ENCODE results near the gene TICAM1. TPM values are rescaled to one million over a fixed set of nuclear protein-coding genes. Genes with fewer than 3 reads are reported as not detected.
"Not testable (repeated sequence)": the region's sequence is repeated elsewhere in the genome, so short reads cannot be mapped to it uniquely, and the experiment has no call there.

TICAM1 gene
- total RNA-seq, 4 donors from 2014 or later = 3.5 to 10.8 (median 4.7) TPM

- Histone ChIP-seq H3K4me3 (no peak overlapping the region), H3K27me3 (no peaks in the 10 kb centered on the region), H3K27ac (no peak overlapping the region), H3K4me1 (peaks cover 0 to 45% (median 12%) of the 10 kb centered on the region in 4 donors), H3K9me3 (no peaks in the 10 kb centered on the region), H3K36me3 (peaks cover 0 to 69% (median 4%) of the 10 kb centered on the region in 3 donors)
- DNase-seq (ENCODE audit: low spot score in 2 of 2) = no peak
- TF ChIP-seq POLR2A (IDR thresholded peaks at IDR 0.05) (no peak), CTCF (IDR thresholded peaks at IDR 0.05) (no peak)
- WGBS, 2 donors = 84 to 88% methylated on average over 5 to 10 of the region's 11 CpGs
These were observed 36.5 kb downstream of the TICAM1 start for GRCh38 chr19:4794971-4795370.

GRCh38 chr19:4793278-4793677 is 38.2 kb downstream of the TICAM1 start:
- not testable (repeated sequence) for H3K27ac ChIP-seq; H3K9me3 ChIP-seq; H3K27me3 ChIP-seq; H3K4me3 ChIP-seq; DNase-seq (ENCODE audit: low spot score in 2 of 2)
- H3K4me1 ChIP-seq = peaks cover 0 to 45% (median 12%) of the 10 kb centered on the region in 4 donors
- H3K36me3 ChIP-seq = peaks cover 0 to 58% (median 4%) of the 10 kb centered on the region in 3 donors
- WGBS, 2 donors = 83 to 88% methylated on average over 8 to 19 of the region's 19 CpGs

- DNase-seq (ENCODE audit: low spot score in 2 of 2); H3K27ac ChIP-seq; H3K9me3 ChIP-seq; H3K27me3 ChIP-seq: not testable (repeated sequence)
- H3K36me3 ChIP-seq = peaks cover 0 to 53% (median 4%) of the 10 kb centered on the region in 3 donors
- peak overlapping the region in 2 of 4 donors; percentile 66 to 93 for H3K4me3 ChIP-seq
- whole genome bisulfite sequencing, 2 donors = 87 to 94% methylated on average over 23 to 24 of the region's 24 CpGs
- H3K4me1 ChIP-seq = peaks cover 0 to 45% (median 12%) of the 10 kb centered on the region in 4 donors
These were observed 38.7 kb downstream of the TICAM1 start for GRCh38 chr19:4792866-4793195.

GRCh38 chr19:4792019-4792865 is 39.3 kb downstream of the TICAM1 start:
- peak overlapping the region; percentile 66 to 93 (median 92) for H3K4me3 ChIP-seq
- H3K4me1 ChIP-seq = peaks cover 0 to 45% (median 12%) of the 10 kb centered on the region in 4 donors
- H3K27ac ChIP-seq = peak overlapping the region; percentile 61 to 95 (median 88)
- DNase-seq (ENCODE audit: low spot score in 2 of 2); H3K9me3 ChIP-seq; H3K27me3 ChIP-seq: not testable (repeated sequence)
- H3K36me3 ChIP-seq = peaks cover 0 to 47% (median 4%) of the 10 kb centered on the region in 3 donors
- WGBS, 2 donors = 9 to 14% methylated on average over 43 to 47 of the region's 75 CpGs

- Histone ChIP-seq H3K4me1 (peaks cover 0 to 41% (median 12%) of the 10 kb centered on the region in 4 donors), H3K27me3 (no peaks in the 10 kb centered on the region), H3K9me3 (no peaks in the 10 kb centered on the region), H3K36me3 (peaks cover 0 to 41% (median 4%) of the 10 kb centered on the region in 3 donors), H3K27ac (peak within 1 kb of the TSS; percentile 61 to 95 (median 88)), H3K4me3 (peak within 1 kb of the TSS; percentile 66 to 93 (median 92))
- DNase-seq (ENCODE audit: low spot score in 2 of 2) = peak; percentile 98 to 99
- TF ChIP-seq POLR2A (IDR thresholded peaks at IDR 0.05) (peak; percentile 38 to 66), EP300 (IDR thresholded peaks at IDR 0.05) (peak; percentile 89 to 92), CTCF (IDR thresholded peaks at IDR 0.05) (peak; percentile 96 to 100 (median 98))
- 1% methylated on average over 32 to 51 of the region's 80 CpGs for WGBS, 2 donors
These were observed 40.1 kb downstream of the TICAM1 start, which contains the start of gene FEM1A for GRCh38 chr19:4791183-4792018. TSS of gene FEM1A (plus strand) at chr19:4791734. CDS start at chr19:4791855, 121 bp downstream.

GRCh38 chr19:4786412-4787016 is 45.0 kb downstream of the TICAM1 start:
- WGBS, 2 donors = 77 to 81% methylated on average over 5 to 6 of the region's 6 CpGs
- H3K4me3 ChIP-seq; H3K27ac ChIP-seq; DNase-seq (ENCODE audit: low spot score in 2 of 2); H3K9me3 ChIP-seq; H3K4me1 ChIP-seq; H3K36me3 ChIP-seq: not testable (repeated sequence)
- peaks cover 0 to 20% of the 10 kb centered on the region in 2 donors for H3K27me3 ChIP-seq

Measured in tibial nerve (tissue), 4 donors.